K562 (cell line): ENCODE results near the gene RAI1. TPM values are rescaled to one million over a fixed set of nuclear protein-coding genes. Genes with fewer than 3 reads are reported as not detected.

Experiments
- ATAC-seq: fragments of 200-7000 bp; cut with Tn5 transposase; 3 replicates; pipeline ENCODE4 v1.9.1; 2020; ENCODE audit warnings: moderate library complexity
- BruUV-seq: library from RNA; stranded (reverse); fragments of 400-500 nt; replicated peaks from 2 replicates; lab custom pipeline; 2021; lab: Mats Ljungman, UMichigan
- CTCF ChIA-PET: fragments of 300-600 bp; formaldehyde crosslinking; extraction: SDS; loops from one replicate; lab custom pipeline; 2021; ENCODE audit warnings: low intra/inter-chr PET ratio; lab: Yijun Ruan, JAX
- POLR2A ChIA-PET: fragments of 300-600, 350-650 bp; sonication (Branson Sonifier 250); formaldehyde crosslinking; extraction: SDS; loops from one replicate; lab custom pipeline; 2021; ENCODE audit warnings: antibody characterized with exemption, inconsistent platforms; lab: Yijun Ruan, JAX
- DNase-seq, 4 experiments: peaks; one replicate each; pipeline versions ENCODE4 v3.0.0 to v3.0.0-alpha.2; 2011 to 2018; ENCODE audit warnings: low spot score in 3 of 4, mixed read lengths in 3 of 4; ENCODE audit errors: extremely low read depth in 1 of 4
- FAIRE-seq: peaks from 2 replicates; lab custom pipeline; 2011; peaks lifted over from hg19 to GRCh38; lab: Jason Lieb, UNC
- H2AFZ ChIP-seq: 2 replicates; pipeline ENCODE4 v1.6.0; 2011; ENCODE audit warnings: low read depth, low read length, control low read depth, inconsistent platforms
- H3K27ac ChIP-seq: fragments of 200-600 bp; 3 replicates; pipeline ENCODE4 v1.8.0; 2011; ENCODE audit warnings: low read depth, mild to moderate bottlenecking, control low read depth, inconsistent platforms, low read length, moderate library complexity, mixed read lengths; ENCODE audit errors: extremely low read depth
- H3K27me3 ChIP-seq, 2 experiments: fragments of 300-600 bp in 1 of 2; 2 replicates in 1 of 2; 3 replicates in 1 of 2; pipeline versions ENCODE4 v1.6.0 to v1.8.0; 2011; ENCODE audit warnings: inconsistent platforms in 2 of 2, low read length in 2 of 2, mild to moderate bottlenecking in 1 of 2, mixed read lengths in 1 of 2, moderate library complexity in 1 of 2; ENCODE audit not compliant: control insufficient read depth in 2 of 2, insufficient read depth in 2 of 2
- H3K36me3 ChIP-seq: fragments of 300-600 bp; 3 replicates; pipeline ENCODE4 v1.8.0; 2011; ENCODE audit warnings: mild to moderate bottlenecking, low read length, inconsistent platforms; ENCODE audit not compliant: control insufficient read depth, insufficient read depth
- H3K4me1 ChIP-seq, 2 experiments: fragments of 200-600 bp in 1 of 2; replicated peaks in 1 of 2; 2 replicates in 1 of 2; 3 replicates in 1 of 2; pipeline versions ENCODE4 v1.5.1 to v1.8.0; 2011; ENCODE audit warnings: inconsistent platforms in 2 of 2, low read length in 2 of 2, mild to moderate bottlenecking in 1 of 2, mixed read lengths in 1 of 2, moderate library complexity in 1 of 2; ENCODE audit not compliant: control insufficient read depth in 2 of 2, insufficient read depth in 2 of 2
- H3K4me2 ChIP-seq: 2 replicates; pipeline ENCODE4 v1.6.1; 2011; ENCODE audit warnings: low read length, control low read depth, inconsistent platforms, mixed read lengths; ENCODE audit not compliant: insufficient read depth
- H3K4me3 ChIP-seq: fragments of 200-600 bp; sonication (generic), shearing (Covaris generic); 2 replicates; pipeline ENCODE4 v1.5.1; 2016; ENCODE audit warnings: control low read depth, inconsistent platforms
- H3K79me2 ChIP-seq: fragments of 200-600 bp; 3 replicates; pipeline ENCODE4 v1.8.0; 2011; ENCODE audit warnings: low read length, inconsistent platforms; ENCODE audit not compliant: control insufficient read depth, insufficient read depth
- H3K9ac ChIP-seq, 2 experiments: 2 replicates each; pipeline versions ENCODE4 v1.6.0 to v1.6.1; 2011; ENCODE audit warnings: low read depth in 2 of 2, low read length in 2 of 2, control low read depth in 1 of 2, inconsistent platforms in 1 of 2, mild to moderate bottlenecking in 1 of 2, mixed read lengths in 1 of 2; ENCODE audit not compliant: insufficient read depth in 1 of 2
- H3K9me1 ChIP-seq: one replicate; pipeline ENCODE4 v1.6.0; 2011; ENCODE audit warnings: inconsistent platforms, mild to moderate bottlenecking, low read length, moderate library complexity; ENCODE audit not compliant: control insufficient read depth, insufficient read depth
- H3K9me3 ChIP-seq: replicated peaks from 2 replicates; pipeline ENCODE4 v1.5.1; 2011; ENCODE audit warnings: low read depth, low read length, inconsistent platforms; ENCODE audit not compliant: control insufficient read depth, insufficient read depth
- H4K20me1 ChIP-seq: replicated peaks from 2 replicates; pipeline ENCODE4 v1.6.1; 2011; ENCODE audit warnings: low read length, inconsistent platforms, mixed read lengths; ENCODE audit not compliant: control insufficient read depth, insufficient read depth
- ARHGAP35 ChIP-seq: fragments of 450-650 bp; IDR thresholded peaks from 2 replicates; pipeline ENCODE4 v1.6.1; 2018; ENCODE audit not compliant: partially characterized antibody
- GTF2A2 ChIP-seq: IDR thresholded peaks from 2 replicates; pipeline ENCODE4 v1.6.1; 2016; ENCODE audit warnings: mild to moderate bottlenecking, missing genetic modification characterization, missing compliant biosample characterization
- KLF1 ChIP-seq: fragments of 450-650 bp; IDR thresholded peaks from 2 replicates; pipeline ENCODE4 v1.6.1; 2016; ENCODE audit warnings: missing genetic modification characterization, missing compliant biosample characterization
- NFE2 ChIP-seq: IDR thresholded peaks from 2 replicates; pipeline ENCODE4 v1.6.1; 2014; ENCODE audit warnings: antibody characterized with exemption, low read depth
- NR2C2 ChIP-seq, 2 experiments: fragments of 200-800 bp in 1 of 2; sonication (Bioruptor generic) in 1 of 2; sonication (generic) in 1 of 2; formaldehyde crosslinking in 1 of 2; IDR thresholded peaks; 2 replicates each; pipeline versions ENCODE4 v1.6.1 to v1.8.0; 2016 to 2022; ENCODE audit warnings: mild to moderate bottlenecking in 1 of 2, missing compliant biosample characterization in 1 of 2, missing genetic modification characterization in 1 of 2, missing genetic modification reagents in 1 of 2
- PHTF2 ChIP-seq: fragments of 250-450 bp; sonication (Bioruptor Pico); IDR thresholded peaks from 2 replicates; pipeline ENCODE4 v1.5.0; 2021; ENCODE audit warnings: mild to moderate bottlenecking
- PTRF ChIP-seq: fragments of 450-650 bp; IDR thresholded peaks from 2 replicates; pipeline ENCODE4 v1.6.1; 2016; ENCODE audit warnings: mild to moderate bottlenecking, missing genetic modification characterization, missing compliant biosample characterization
- TEAD1 ChIP-seq, 2 experiments: fragments of 450-650 bp in 1 of 2; sonication (generic) in 1 of 2; formaldehyde crosslinking; IDR thresholded peaks; 2 replicates each; pipeline versions ENCODE4 v1.4.0 to v1.8.0; 2020 to 2022; ENCODE audit warnings: mild to moderate bottlenecking in 2 of 2, missing genetic modification reagents in 1 of 2
- WHSC1 ChIP-seq: IDR thresholded peaks from one replicate; pipeline ENCODE4 v1.6.1; 2012; ENCODE audit warnings: low read length, control low read depth, inconsistent platforms
- ZNF347 ChIP-seq: fragments of 450-650 bp; formaldehyde crosslinking; IDR thresholded peaks from 2 replicates; pipeline ENCODE4 v1.4.0; 2020; ENCODE audit warnings: low read depth, mild to moderate bottlenecking, moderate library complexity
- ZNF507 ChIP-seq: conservative IDR thresholded peaks from 2 replicates; pipeline ENCODE4 v1.6.1; 2017; ENCODE audit warnings: missing genetic modification characterization, missing compliant biosample characterization
- ZNF583 ChIP-seq: fragments of 250-450 bp; sonication (Bioruptor Pico); IDR thresholded peaks from 2 replicates; pipeline ENCODE4 v1.4.0; 2020
- WGBS: fragments of 100-300 bp; shearing (Covaris generic); methylation state at CpG from one replicate; pipeline ENCODE4 v1.1.6; 2016; ENCODE audit warnings: low coverage, mixed read lengths; ENCODE audit not compliant: insufficient coverage; ENCODE audit errors: missing lambda C conversion rate; 5-methylcytosine and 5-hydroxymethylcytosine counted together
- in situ Hi-C: fragments of 300-500 bp; cut with MboI; formaldehyde crosslinking; loops from 4 replicates; pipeline ENCODE4 v1.15.0; 2018; ENCODE audit warnings: inconsistent platforms, mixed read lengths
- intact Hi-C: fragments of 100-400 bp; cut with micrococcal nuclease; formaldehyde crosslinking; loops from 2 replicates; pipeline ENCODE4 v1.14.2; 2022
- polyA plus RNA-seq, 8 experiments: library from polyadenylated mRNA; depleted of rRNA in 4 of 8; stranded (reverse) in 5 of 8; unstranded in 3 of 8; fragments of >200 nt; fragmentation: Nextera tagmentation in 2 of 8; fragmentation: Illumina TruSeq in 1 of 8; extraction: Ambion mirVana in 2 of 8; extraction: Trizol in 1 of 8; gene quantifications; 2 replicates each; pipeline versions ENCODE4 v1.2.1 to v1.2.3, GENCODE V29; 2011 to 2014; ENCODE audit warnings: inconsistent platforms in 1 of 8, missing spikeins in 1 of 8
- total RNA-seq, 7 experiments: library from RNA; depleted of rRNA in 6 of 7; stranded (reverse); fragments of >200 nt in 6 of 7; fragmentation: Illumina TruSeq in 2 of 7; extraction: Trizol in 2 of 7; gene quantifications; 2 replicates each; pipeline versions ENCODE4 v1.2.1 to v1.2.3, GENCODE V29; 2011 to 2021; ENCODE audit warnings: low replicate concordance in 1 of 7
- TF ChIP-seq, protein P1 (sequence below): fragments of 250-450 bp; sonication (Bioruptor Pico); IDR thresholded peaks from 2 replicates; pipeline ENCODE4 v1.4.0; 2020

RAI1 gene
- total and polyA plus RNA-seq, 9 of the 15 experiments (the other 6 are each of a cell fraction or from before 2014, with no cell fraction given), result 0.68 to 19.9 (median 5.5) TPM

DNA sequence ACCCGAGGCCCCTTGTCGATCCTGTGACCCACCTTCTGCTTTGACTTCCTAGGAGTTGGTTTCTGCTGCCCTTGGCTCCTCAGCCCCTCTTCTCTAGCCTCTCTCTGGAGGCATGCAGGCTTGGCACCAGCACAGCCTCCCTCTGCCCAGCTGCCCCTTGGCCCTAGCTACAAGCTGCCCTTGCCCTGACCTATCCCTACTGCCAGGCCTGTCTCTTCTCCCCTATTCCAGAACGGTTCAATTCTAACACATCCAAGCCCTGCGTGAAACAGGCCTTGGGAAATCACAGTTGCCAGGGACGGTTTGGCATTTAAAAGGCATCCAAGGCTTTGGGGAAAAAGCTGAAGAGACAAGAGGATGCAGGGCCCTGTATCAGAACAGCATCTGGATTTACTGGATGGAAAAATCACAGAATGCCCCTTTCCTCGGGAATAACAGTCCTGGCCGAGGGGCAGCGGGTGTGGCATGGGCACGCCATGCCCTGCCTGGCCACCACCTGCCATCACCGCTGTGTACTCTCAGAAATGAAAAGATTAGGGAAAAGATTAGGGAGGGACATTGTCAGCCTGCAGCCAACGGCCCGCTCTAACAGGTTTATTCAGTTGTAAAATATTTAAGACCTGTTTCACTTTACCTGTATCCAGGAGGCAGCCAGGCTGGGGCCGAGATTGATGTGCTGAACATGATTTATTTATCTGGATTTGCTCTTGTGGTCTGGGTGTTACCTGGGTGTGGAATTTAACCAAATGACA, 15.8 kb downstream of the RAI1 start:
- ChIA-PET CTCF (no interaction called here), POLR2A (interaction anchor here (0.5 to 1.2 kb wide), 2 partner anchors 12 to 81 kb away, joined by 3 to 4 read pairs; no protein-coding TSS in a partner anchor)
- Histone ChIP-seq H3K9ac (peak overlapping the region in 1 of 2 experiments; percentile 26; a peak in 1 of 4 replicates), H2AFZ (no peak overlapping the region), H3K4me3 (no peak overlapping the region), H3K79me2 (peaks cover 90% of the 10 kb centered on the region), H3K36me3 (no peaks in the 10 kb centered on the region; the same call in 2 of the 3 replicates), H3K4me1 (peaks cover 21 to 41% of the 10 kb centered on the region in 2 experiments), H3K27ac (no peak overlapping the region), H3K4me2 (no peak overlapping the region), H3K9me1 (peaks cover 2% of the 10 kb centered on the region), H3K9me3 (no peaks in the 10 kb centered on the region), H4K20me1 (peaks cover 8% of the 10 kb centered on the region; the same call in 1 of the 2 replicates), H3K27me3 (no peaks in the 10 kb centered on the region)
- ATAC-seq, result no peak
- in situ Hi-C loops, result no loop called here
- intact Hi-C loops, result no loop called here
- 88% methylated on average over 7 of the region's 13 CpGs for WGBS
- no TSS peak for BruUV-seq
- FAIRE-seq, result no peak
- TF ChIP-seq, protein P1, sequence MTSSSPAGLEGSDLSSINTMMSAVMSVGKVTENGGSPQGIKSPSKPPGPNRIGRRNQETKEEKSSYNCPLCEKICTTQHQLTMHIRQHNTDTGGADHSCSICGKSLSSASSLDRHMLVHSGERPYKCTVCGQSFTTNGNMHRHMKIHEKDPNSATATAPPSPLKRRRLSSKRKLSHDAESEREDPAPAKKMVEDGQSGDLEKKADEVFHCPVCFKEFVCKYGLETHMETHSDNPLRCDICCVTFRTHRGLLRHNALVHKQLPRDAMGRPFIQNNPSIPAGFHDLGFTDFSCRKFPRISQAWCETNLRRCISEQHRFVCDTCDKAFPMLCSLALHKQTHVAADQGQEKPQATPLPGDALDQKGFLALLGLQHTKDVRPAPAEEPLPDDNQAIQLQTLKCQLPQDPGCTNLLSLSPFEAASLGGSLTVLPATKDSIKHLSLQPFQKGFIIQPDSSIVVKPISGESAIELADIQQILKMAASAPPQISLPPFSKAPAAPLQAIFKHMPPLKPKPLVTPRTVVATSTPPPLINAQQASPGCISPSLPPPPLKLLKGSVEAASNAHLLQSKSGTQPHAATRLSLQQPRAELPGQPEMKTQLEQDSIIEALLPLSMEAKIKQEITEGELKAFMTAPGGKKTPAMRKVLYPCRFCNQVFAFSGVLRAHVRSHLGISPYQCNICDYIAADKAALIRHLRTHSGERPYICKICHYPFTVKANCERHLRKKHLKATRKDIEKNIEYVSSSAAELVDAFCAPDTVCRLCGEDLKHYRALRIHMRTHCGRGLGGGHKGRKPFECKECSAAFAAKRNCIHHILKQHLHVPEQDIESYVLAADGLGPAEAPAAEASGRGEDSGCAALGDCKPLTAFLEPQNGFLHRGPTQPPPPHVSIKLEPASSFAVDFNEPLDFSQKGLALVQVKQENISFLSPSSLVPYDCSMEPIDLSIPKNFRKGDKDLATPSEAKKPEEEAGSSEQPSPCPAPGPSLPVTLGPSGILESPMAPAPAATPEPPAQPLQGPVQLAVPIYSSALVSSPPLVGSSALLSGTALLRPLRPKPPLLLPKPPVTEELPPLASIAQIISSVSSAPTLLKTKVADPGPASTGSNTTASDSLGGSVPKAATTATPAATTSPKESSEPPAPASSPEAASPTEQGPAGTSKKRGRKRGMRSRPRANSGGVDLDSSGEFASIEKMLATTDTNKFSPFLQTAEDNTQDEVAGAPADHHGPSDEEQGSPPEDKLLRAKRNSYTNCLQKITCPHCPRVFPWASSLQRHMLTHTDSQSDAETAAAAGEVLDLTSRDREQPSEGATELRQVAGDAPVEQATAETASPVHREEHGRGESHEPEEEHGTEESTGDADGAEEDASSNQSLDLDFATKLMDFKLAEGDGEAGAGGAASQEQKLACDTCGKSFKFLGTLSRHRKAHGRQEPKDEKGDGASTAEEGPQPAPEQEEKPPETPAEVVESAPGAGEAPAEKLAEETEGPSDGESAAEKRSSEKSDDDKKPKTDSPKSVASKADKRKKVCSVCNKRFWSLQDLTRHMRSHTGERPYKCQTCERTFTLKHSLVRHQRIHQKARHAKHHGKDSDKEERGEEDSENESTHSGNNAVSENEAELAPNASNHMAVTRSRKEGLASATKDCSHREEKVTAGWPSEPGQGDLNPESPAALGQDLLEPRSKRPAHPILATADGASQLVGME, result no peak
- TF ChIP-seq NR2C2 (CRISPR knock-in tag; IDR thresholded peaks at IDR 0.05), result no peak
- TF ChIP-seq NR2C2 (tag; IDR thresholded peaks at IDR 0.05), result no peak
- TF ChIP-seq WHSC1, result no peak
- no peak for TF ChIP-seq ZNF507 (tag)
- TF ChIP-seq KLF1 (tag), result no peak
- no peak for TF ChIP-seq PHTF2 (CRISPR knock-in tag)
- no peak for TF ChIP-seq ARHGAP35
- no peak for TF ChIP-seq PTRF (tag)
- no peak for TF ChIP-seq TEAD1 (CRISPR knock-in tag; IDR thresholded peaks at IDR 0.05)
- no peak for TF ChIP-seq ZNF583 (CRISPR knock-in tag)
- no peak for TF ChIP-seq GTF2A2 (tag)
- TF ChIP-seq NFE2, result no peak
- TF ChIP-seq ZNF347 (CRISPR knock-in tag), result no peak
- DNase-seq, result no peak
